ENCODE measurements around the gene TESPA1.

GRCh38 chr12:54970741-54971140 lies 13.8 kb downstream of the TESPA1 start:
- TF ChIP-seq, protein P1, sequence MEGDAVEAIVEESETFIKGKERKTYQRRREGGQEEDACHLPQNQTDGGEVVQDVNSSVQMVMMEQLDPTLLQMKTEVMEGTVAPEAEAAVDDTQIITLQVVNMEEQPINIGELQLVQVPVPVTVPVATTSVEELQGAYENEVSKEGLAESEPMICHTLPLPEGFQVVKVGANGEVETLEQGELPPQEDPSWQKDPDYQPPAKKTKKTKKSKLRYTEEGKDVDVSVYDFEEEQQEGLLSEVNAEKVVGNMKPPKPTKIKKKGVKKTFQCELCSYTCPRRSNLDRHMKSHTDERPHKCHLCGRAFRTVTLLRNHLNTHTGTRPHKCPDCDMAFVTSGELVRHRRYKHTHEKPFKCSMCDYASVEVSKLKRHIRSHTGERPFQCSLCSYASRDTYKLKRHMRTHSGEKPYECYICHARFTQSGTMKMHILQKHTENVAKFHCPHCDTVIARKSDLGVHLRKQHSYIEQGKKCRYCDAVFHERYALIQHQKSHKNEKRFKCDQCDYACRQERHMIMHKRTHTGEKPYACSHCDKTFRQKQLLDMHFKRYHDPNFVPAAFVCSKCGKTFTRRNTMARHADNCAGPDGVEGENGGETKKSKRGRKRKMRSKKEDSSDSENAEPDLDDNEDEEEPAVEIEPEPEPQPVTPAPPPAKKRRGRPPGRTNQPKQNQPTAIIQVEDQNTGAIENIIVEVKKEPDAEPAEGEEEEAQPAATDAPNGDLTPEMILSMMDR (tag by site-specific recombination; IDR thresholded peaks at IDR 0.05) = no peak
- no peak for TF ChIP-seq ZNF335 (tag by site-specific recombination; conservative IDR thresholded peaks at IDR 0.05)
- TF ChIP-seq ZNF266 (tag by site-specific recombination; IDR thresholded peaks at IDR 0.05; ENCODE audit: low read depth) = no peak
- no peak for TF ChIP-seq ZNF654 (tag by site-specific recombination; IDR thresholded peaks at IDR 0.05; ENCODE audit: low read depth)
- TF ChIP-seq, protein P2, sequence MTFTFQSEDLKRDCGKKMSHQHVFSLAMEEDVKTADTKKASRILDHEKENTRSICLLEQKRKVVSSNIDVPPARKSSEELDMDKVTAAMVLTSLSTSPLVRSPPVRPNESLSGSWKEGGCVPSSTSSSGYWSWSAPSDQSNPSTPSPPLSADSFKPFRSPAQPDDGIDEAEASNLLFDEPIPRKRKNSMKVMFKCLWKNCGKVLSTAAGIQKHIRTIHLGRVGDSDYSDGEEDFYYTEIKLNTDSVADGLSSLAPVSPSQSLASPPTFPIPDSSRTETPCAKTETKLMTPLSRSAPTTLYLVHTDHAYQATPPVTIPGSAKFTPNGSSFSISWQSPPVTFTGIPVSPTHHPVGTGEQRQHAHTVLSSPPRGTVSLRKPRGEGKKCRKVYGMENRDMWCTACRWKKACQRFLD (tag by site-specific recombination; IDR thresholded peaks at IDR 0.05) = no peak
- TF ChIP-seq ZNF555 (tag by site-specific recombination; conservative IDR thresholded peaks at IDR 0.05) = no peak
- no peak for TF ChIP-seq KLF1 (tag by site-specific recombination; IDR thresholded peaks at IDR 0.05)
